Ishikawa (cell line): ENCODE measurements around the gene ARL8A.

Source experiments
- EGR1 ChIP-seq: IDR thresholded peaks from 2 replicates; pipeline ENCODE4 v1.6.1; 2012
- EP300 ChIP-seq: IDR thresholded peaks from 2 replicates; pipeline ENCODE4 v1.6.1; 2012; ENCODE audit warnings: borderline replicate concordance
- FOXM1 ChIP-seq: IDR thresholded peaks from 2 replicates; pipeline ENCODE4 v1.6.1; 2012; ENCODE audit warnings: low read depth, borderline replicate concordance
- MAX ChIP-seq: IDR thresholded peaks from 2 replicates; pipeline ENCODE4 v1.6.1; 2012
- TEAD4 ChIP-seq: IDR thresholded peaks from 2 replicates; pipeline ENCODE4 v1.6.1; 2012

GRCh38 chr1:202130816-202131522 is 13.6 kb downstream of the ARL8A start:
- TF ChIP-seq TEAD4 (no peak), MAX (no peak), EP300 (no peak), EGR1 (no peak), FOXM1 (no peak)
